Astrocyte (in vitro differentiated cells and primary cell): ENCODE measurements around the gene C11orf42.

Source experiments
- EZH2 ChIP-seq: IDR thresholded peaks from 2 replicates; pipeline ENCODE4 v1.6.1; 2012; ENCODE audit warnings: mild to moderate bottlenecking, low read length, inconsistent platforms; ENCODE audit not compliant: insufficient read depth
- TF ChIP-seq, protein P1 (sequence below): IDR thresholded peaks from 2 replicates; pipeline ENCODE4 v1.5.1; 2011; ENCODE audit warnings: low read depth, mild to moderate bottlenecking, inconsistent platforms, low read length, moderate library complexity; ENCODE audit not compliant: insufficient read depth

DNA sequence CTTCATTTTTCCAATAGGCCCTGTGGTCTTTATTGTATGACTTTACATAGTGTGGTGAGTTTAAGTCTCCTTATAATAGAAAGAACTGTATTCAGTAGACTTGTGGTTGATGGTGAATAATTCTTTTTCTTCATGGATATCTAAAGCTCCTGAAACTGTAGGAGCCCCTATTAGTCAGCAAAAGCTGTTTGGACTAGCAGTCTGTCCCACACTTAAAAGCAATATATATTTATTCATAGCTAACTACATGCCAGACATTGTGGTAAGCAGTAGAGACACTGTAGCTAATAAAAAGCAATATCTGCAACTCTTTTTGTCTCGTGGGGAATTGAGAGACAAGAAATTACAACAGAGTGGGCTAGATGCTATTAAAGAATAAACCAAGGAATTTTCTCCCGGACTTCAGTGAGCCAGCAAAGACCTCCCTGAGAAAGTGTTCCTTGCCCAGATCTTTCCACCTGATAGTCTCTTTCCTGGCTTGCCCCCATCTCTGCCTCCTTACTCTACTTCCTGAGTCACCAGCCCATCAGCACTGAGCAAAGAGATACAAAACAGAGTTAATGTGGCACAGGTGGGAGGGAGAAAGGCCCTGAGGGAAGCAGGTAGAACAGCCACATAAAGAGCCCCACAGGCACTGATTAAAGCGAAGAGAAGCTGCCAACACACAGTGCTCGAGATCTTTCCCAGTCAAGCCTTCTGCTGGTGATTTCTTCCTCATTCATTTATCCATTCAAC, 7.7 kb upstream of the C11orf42 start:
- TF ChIP-seq, protein P1, sequence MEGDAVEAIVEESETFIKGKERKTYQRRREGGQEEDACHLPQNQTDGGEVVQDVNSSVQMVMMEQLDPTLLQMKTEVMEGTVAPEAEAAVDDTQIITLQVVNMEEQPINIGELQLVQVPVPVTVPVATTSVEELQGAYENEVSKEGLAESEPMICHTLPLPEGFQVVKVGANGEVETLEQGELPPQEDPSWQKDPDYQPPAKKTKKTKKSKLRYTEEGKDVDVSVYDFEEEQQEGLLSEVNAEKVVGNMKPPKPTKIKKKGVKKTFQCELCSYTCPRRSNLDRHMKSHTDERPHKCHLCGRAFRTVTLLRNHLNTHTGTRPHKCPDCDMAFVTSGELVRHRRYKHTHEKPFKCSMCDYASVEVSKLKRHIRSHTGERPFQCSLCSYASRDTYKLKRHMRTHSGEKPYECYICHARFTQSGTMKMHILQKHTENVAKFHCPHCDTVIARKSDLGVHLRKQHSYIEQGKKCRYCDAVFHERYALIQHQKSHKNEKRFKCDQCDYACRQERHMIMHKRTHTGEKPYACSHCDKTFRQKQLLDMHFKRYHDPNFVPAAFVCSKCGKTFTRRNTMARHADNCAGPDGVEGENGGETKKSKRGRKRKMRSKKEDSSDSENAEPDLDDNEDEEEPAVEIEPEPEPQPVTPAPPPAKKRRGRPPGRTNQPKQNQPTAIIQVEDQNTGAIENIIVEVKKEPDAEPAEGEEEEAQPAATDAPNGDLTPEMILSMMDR = no peak
- TF ChIP-seq EZH2 = no peak
